Hematopoietic multipotent progenitor cell treated with erythropoietin and hydrocortisone succinate and interleukin-3 and kit ligand, for 15 days (in vitro differentiated cells): ENCODE measurements around the gene IZUMO3.
"Not testable (repeated sequence)": the region's sequence is repeated elsewhere in the genome, so short reads cannot be mapped to it uniquely, and the experiment has no call there.

Experiments used
- DNase-seq: peaks from one replicate; pipeline ENCODE4 v3.0.0-alpha.2; 2015; ENCODE audit warnings: low spot score

Gene IZUMO3, protein sequence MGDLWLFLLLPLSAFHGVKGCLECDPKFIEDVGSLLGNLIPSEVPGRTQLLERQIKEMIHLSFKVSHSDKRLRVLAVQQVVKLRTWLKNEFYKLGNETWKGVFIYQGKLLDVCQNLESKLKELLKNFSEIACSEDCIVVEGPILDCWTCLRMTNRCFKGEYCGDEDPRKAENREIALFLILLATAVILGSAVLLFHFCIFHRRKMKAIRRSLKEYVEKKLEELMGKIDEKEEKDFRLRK

GRCh38 chr9:24545847-24546522 lies at the start of gene IZUMO3:
IZUMO3 (minus strand) TSS chr9:24545897; CDS start chr9:24545649, 248 bp downstream.
- no peak for DNase-seq

GRCh38 chr9:24594234-24594850 lies 48.6 kb upstream of the IZUMO3 start:
- no peak for DNase-seq

GRCh38 chr9:24590432-24590831 lies 44.7 kb upstream of the IZUMO3 start:
- no peak for DNase-seq

DNA sequence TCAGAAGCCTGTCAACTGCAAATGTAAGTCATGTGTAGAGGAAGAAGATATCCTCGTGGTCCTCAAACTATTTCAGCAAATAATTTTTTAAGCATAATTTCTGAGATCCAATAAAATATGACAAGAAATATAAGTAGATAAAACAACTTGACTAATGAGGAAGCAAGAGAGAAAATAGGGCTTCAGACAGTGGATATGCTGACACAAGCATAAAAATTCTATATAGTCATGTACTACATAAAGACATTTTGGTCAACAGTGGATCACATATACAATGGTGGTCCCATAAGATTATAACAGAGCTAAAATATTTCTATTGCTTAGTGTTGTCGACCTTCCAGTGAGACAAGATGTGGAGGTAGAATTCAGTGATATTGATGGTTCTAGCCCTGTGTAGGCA lies 42.2 kb upstream of the IZUMO3 start:
- DNase-seq = no peak

DNA sequence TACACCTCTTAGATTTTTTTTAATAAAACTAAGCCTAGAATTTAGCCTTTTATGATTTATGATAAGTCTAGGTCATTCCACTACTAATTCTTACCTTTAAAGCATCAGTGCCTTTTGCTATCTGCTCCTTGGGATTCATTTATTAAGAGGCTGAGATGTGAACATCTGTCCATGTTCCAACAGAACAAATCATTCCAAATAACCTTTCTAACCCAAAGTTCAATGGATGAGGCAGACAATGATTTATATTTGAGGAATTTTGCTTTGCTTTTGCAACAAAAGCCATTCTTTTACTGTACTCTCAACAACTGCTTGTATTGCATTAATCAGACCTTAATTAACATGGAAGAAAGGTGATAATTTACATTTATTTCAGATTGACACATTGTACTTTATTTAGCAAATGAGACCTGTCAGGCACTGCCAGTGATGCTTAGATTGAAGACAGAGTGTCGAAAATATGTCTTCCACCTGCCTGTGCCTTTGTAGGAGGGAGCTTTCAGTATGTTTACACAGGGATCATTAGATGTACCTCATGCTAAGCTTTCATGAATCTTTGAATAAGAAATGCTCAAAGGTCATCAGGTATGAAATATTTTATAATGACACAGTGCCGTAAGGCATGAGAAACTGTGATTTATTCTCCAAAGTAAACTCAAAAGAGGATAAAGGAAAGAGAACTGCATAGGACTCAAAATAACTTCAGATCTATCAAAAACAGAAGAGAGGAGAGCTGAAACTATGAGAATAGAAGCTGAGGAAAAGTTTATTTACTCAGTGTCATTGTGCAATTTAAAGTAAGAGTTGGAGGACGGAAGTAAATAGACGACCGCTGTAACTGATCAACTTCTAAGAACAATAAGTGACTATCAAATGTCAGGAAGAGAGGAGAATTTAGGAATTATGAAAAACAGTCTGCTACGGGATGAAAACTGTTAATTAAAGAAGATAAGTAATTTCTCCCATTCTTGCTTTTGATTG lies 36.7 kb upstream of the IZUMO3 start:
- DNase-seq = no peak

DNA sequence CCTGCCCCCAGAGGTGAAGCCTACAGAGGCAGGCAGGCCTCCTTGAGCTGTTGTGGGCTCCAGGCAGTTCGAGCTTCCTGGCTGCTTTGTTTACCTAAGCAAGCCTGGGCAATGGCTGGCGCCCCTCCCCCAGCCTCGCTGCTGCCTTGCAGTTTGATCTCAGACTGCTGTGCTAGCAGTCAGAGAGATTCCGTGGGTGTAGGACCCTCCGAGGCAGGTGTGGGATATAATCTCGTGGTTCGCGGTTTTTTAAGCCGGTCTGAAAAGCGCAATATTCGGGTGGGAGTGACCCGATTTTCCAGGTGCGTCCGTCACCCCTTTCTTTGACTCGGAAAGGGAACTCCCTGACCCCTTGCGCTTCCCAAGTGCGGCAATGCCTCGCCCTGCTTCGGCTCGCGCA lies 34.3 kb upstream of the IZUMO3 start:
- not testable (repeated sequence) for DNase-seq

DNA sequence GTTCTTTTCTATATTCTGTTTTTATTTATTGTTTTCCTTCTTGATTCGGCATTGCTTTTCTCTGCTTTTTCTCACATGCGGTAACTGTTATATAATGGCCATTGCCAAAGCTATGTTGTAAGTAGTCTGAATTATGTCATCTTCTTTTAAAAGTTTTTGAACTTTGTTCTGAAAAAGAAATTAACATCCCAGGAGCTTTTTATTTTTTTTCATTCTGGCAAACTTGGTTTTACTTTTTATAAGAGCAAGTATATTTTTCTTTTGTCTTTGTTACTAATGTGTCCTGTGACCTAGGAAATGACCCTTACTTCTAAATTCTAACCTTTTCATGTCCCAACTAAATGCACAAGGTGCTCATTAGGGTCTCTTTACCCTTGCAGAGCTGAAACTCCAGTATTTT lies 26.7 kb upstream of the IZUMO3 start:
- no peak for DNase-seq

DNA sequence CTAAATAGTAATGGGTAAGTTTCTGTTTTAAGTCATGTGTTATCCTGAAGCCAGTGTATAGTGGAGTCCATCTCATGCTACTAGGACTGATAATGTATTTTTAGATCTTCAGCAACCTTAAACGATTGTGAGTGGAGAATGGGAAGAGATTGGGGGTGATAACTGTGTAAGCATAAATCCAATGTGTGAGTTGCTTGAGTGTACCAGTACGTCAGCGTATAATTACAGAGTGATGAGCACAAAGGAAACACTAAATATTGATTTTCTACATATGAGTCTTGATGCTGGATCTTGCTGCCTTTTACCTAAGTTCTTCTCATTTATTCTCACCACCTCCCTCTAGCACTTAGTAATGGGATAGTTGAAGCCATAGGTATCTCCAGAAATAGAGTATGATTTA lies 16.3 kb upstream of the IZUMO3 start:
- no peak for DNase-seq

- no peak for DNase-seq
Observed at GRCh38 chr9:24553183-24553552, 7.5 kb upstream of the IZUMO3 start.

GRCh38 chr9:24552526-24553182 lies 7.0 kb upstream of the IZUMO3 start:
- DNase-seq = no peak

DNA sequence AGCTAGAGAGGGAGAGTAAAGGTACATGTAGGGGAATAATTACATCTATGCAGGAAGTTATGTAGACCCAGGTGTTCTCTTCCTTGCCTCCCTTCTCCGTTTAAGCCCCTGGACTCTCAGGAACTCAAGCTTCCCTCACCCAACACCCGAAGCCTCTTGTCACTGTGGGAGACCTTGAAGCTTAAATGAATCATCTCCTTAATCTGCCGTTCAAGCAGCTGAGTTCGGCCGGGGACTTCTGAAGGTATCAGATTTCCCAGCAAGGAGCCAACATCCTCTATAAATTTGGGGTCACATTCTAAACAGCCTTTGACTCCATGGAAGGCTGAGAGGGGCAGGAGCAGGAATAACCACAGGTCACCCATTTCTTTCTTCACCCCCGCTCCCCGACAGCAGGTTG lies 412 bp downstream of the IZUMO3 start:
- no peak for DNase-seq

DNA sequence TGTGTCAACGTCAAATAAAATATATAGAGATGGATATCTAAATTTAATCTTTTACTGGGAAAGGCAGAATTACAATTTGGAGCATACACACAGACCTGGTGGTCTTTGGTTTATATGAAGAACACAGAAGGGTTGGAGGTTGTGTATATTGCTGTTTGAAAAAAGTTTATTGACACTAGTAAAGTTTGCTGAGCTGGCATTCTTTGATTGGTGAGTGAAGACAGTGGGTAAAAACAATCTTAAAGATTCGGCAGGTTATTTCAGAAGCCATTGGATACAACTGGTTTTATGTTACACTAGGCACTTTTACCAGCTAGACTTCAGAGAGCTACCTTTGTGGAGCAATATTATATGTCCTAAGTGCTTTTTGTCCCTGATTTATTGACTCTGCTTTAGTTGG lies 27.2 kb downstream of the IZUMO3 start:
- no peak for DNase-seq

GRCh38 chr9:24516463-24516862 lies 29.2 kb downstream of the IZUMO3 start:
- no peak for DNase-seq

GRCh38 chr9:24509850-24510249 lies 35.8 kb downstream of the IZUMO3 start:
- no peak for DNase-seq

DNA sequence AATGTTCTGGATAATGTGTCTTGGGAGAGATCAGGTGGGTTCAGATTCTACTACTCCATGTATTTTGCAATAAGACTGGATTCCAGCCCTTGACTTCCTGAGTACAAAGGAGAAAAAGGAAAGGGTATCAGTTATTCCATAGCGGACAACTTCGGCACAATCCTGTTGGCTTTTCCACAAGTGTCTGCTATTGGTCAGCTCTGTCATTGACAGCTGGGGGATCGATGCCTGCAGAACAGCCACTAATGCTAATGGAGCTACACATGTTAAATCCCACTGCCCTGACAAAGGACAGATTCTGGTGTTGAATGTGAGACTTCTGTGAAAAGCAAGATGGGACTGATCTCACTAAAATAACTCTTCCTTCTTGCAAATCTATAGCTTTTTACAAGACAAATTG lies 41.2 kb downstream of the IZUMO3 start:
- DNase-seq = no peak

GRCh38 chr9:24502206-24502937 lies 43.3 kb downstream of the IZUMO3 start:
- no peak for DNase-seq

DNA sequence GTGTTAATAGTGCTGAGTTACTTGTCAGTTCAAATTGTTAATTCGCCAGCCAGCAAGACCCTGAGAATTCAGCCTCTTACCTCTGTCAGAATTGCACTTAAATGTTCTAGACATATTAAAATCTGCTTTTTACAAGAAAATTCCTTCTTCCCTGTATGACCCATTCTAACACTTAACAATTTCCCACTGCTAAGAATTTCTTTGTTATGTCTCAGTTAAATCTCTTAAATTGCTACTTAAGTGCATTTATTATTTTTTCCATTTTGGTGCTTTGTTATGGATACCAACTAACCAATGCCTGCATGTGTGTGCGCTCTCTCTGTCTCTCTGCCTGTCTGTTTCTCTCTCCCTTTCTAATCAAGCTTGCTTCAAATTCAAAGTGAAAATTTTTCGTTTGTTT lies 44.9 kb downstream of the IZUMO3 start:
- DNase-seq = no peak

GRCh38 chr9:24498632-24499031 lies 47.1 kb downstream of the IZUMO3 start:
- no peak for DNase-seq

DNA sequence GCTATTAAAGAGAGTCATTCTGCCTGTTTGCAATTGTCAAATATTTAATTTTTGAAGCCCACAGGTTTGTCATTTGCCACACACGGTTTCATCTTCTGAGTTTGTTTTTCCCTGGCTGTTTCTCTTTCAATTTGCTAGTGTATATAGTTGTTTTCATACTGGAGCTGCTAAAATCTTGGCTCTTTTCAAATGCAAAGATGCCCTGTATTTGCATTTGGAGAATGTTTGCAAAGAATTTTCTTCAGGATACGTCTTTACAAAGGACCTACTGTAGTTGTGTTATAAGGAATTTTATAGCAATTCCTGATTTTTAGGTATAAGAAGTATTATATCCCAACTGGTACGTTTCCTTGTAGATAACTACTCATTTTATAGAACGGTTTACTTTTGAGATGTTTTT lies 48.0 kb downstream of the IZUMO3 start:
- no peak for DNase-seq
